EH (cell line): Measurements from ENCODE around the gene SP9.

Experiments
- DNase-seq: peaks from one replicate; pipeline ENCODE4 v3.0.0-alpha.2; 2015; ENCODE audit warnings: low read depth

Gene SP9

GRCh38 chr2:174334781-174335251 lies at the start of gene SP9:
Gene SP9 (plus strand): TSS chr2:174334954. CDS start chr2:174335093, 139 bp downstream.
- peak; percentile 42 for DNase-seq

DNA sequence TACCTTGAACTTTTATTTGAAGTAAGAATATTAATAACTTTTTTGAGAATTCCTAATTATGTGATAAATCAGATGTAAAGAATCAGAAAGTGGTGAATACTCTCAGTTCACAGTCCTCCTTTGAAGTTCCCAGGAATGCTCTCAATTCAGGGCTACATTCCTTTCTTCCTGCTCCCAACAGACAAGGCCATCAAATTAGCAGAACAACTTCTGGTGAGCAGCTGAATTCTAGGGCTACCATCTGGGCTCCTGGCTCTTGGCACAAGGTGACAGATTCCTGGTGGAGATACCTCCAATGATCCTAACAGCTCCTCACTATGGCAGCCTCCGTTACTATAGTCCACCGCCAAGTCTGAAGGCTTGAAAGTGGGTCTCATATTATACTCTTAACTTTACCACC lies 48.6 kb upstream of the SP9 start:
- DNase-seq = no peak

DNA sequence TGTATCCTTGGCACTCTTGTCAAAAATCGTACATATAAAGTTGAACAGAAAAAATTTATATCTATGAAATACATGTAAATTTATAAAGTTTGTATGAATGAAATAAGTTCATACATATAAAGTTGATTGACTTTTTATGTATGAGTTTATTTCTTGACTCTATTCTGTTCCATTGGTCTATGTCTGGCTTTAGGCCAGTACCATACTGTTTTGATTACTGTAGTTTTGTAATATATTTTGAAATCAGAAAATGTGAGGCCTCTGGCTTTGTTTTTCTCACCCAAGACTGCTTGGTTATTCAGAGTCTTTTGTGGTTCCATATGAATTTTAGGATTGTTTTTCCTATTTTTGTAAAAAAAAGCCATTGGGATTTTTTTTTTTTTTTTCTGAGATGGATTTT lies 41.8 kb upstream of the SP9 start:
- no peak for DNase-seq

GRCh38 chr2:174300114-174300513 lies 34.6 kb upstream of the SP9 start:
- peak; percentile 33 for DNase-seq

GRCh38 chr2:174312581-174313234 lies 22.0 kb upstream of the SP9 start:
- DNase-seq = no peak

DNA sequence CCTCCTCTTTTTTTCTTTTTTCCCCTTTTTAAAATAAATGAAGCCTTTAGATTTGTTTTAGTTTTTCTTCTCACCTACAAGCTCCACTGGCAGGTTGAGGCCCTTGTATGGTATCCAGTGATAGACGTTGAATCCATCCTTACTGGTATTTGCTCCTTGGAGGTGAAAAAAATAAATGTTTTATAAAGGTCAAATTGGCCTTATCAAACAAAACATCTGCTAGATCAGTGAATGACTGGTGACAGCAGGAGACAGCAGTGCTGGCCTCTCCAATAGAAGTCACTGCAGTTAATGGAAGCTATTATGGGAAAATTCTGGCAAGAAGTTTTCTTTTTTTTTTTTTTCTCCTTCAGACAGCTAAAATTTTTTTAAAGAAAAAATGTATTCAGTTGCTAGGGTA lies 12.6 kb upstream of the SP9 start:
- DNase-seq = no peak

DNA sequence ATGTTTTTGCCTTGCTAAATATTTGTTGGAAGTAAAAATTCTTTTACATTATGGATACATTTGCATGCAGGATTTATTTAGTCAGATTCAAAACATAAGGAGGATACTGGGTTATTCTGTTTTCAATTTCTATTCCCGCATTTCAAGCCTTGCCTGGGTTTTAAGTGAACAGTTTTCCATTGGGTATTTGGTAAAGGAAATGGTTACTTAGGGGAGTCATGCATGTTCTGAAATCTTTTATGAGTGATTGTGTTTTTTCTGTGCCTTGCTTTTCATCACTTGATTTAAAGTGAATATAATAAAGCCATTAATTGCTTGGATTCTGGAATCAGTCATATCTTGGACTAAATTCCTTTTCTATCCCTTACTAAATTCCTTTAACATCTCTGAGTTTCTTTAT lies 12.0 kb upstream of the SP9 start:
- DNase-seq = no peak

DNA sequence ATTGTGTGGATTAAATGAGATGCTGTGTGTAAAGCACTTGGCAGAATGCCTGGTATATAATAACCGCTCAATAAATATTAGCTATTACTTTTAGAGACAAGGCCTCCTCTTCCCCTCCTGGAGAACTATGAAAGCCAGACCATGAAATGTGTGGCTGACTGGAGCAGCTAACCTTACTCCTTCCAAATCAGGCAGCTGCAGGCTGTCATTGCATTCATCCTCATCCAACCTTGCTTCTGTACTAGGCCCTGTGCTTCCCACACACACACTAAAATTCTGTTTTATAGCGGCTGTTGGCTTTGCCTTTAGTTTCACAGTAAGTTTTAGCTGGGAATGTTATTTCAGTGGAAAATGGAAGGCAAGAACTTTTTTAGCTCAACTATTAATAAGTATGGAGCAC lies 10.2 kb upstream of the SP9 start:
- DNase-seq = no peak

DNA sequence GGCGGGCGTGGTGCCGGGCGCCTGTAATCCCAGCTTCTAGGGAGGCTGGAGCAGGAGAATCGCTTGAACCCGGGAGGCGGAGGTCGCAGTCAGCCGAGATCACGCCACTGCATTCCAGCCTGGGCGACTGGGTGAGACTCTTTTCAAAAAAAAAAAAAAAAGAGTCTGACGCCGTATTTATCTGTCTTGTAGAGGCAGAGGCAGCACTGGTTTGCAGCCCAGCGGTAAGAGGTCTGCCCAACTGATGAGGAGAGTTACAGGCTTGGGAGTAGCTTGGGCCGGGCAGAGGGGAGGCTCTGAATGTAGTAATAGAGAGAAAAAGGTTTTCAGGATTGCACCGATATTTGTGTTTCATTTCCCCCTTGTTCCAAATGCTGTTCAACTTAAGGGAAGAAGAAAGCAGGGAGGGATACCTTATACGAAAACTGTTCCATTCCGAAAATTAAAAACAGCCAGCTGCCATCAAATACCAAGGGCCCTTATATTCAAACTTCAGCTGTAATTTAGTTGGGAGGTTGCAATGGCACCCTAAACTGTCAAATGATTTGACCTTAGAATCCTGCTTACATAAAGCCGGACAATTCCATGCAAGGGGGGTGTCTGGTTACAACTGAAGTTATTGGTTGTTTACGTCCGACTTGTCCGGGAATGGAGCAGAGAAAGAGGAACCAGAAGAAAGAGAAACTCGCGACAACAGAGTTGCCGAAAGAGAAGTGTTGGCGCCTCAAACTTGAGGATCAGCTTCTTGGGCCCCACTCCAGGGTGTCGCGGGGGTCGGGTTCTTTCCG lies 9.2 kb upstream of the SP9 start:
- peak; percentile 38 for DNase-seq

- peak; percentile 17 for DNase-seq
Measured at GRCh38 chr2:174326161-174327020, 8.4 kb upstream of the SP9 start.

DNA sequence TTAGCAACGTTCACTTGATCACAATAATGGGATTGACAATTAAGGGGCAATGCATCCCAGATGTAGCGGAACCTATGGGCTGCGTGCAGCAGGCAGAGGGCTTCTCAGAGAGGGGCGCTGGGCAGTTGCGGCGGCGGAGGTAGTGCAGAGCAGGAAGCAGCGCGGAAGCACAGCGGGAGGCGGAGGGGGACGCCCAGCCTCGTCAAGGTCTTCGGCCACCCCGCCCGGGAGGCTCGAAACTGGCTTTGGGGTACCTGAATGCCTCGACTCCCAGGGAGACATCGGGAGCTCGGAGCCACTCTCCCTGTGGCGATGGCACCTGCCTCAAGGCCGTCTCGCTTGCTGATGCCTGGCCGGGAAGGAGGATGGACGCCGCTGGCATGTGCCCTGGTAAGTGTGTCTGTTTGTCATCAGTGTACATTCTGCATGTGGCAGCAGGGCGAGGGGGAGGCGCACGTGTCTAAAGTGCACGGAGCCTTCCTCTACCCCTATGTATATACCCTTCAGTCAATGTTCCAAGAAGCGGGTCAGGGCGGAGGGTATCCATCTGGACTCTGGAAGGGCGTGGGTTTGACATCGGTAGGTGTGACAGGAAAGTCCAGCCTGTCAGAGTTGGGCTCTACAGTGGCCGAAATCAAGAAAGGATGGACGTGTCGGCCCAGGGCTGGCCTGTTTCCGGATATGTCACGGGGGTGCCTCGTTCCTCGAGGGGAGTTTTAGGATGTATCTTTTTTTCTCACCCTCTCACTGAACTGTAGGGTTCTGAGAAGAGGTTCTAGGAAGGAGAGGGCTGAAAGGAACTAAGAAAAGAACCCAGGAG lies 7.5 kb upstream of the SP9 start:
- no peak for DNase-seq

DNA sequence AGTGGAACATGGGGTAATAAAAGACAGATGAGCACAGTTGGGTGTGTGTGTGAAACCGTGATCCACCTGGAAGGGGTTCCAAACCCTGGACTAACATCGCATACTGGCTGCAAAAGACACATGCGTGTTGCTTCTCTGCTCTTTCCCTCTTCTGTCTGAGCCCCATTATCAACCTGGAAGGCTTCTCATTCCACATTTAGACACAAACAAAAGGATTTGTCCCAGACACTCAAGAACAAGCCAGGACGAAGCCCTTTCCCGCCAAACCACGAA lies 7.0 kb upstream of the SP9 start:
- DNase-seq = no peak

DNA sequence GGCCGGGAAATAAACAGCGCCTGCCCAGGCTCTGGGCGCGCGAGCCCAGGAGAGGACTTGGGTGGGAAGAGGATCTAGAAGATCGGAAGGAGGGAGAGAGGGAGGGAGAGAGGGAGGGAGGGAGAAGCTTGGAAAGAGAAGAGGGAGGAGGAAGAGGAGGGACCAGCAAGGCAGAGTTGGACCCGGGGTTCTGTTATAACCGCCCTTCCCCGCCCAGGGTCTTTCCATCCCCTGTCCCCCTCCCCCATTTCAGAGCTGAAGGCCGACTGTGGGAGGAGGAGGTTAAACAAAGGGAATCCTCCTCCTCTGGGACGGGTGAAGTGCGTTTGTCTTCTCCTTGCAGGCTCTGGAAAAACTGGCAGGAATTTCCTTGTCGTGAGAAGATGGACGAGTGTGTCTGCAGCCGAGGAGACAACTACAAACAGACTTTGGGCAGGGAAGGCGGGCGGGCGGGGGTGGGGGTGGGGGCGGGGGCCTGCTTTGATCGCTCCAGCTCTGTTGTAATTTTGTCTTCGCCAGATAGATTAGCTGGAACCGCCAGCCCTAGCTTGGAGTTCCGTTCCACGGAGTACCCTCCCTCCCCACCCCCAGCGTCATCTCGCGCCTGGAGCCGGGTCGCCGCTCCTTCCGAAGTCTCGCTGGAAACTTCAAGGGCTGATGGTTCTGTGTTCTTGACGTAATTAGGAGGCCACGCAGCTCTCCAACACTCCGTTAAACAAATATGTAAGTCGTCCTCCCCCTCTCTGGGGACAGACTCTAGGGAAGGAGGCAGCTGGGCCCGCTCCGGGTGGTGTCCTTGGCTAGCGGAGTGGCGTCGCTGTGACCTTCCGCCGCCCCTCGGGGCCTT lies 6.4 kb upstream of the SP9 start:
- peak; percentile 32 for DNase-seq

DNA sequence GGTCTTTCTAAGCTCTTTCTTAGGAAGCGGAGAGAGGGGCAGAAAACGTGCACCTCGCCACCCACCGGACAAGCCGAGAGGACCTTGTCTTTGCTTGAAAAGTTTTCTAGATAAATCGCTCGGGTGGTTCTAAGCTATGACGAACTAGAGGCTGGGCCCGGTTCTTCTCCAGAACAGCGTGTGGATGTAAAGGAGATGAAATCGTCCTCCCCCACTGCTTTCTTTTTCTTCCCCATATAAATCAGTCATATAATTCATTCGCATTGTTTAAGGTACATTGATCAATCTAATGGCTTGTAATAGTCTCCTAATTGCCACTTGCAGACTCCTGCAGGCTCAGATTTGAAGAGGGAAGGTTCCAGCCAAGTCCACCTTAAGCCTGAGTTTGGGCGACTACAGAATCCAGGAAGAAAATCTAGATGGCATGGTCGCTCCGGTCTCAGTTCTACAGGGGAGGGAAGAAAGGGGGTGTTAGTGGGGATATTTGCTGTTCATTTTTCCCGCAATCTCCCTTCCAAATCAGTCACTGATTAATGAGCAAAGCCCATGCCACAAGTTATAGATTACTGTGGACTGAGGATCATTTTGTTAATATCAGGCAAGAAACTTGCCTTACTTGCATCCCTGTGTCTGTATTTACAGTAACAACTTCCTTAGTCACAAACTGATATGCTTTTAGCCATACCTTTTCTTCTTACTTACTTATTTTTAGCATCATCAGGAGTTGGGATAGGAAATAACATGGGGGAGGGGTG lies 5.6 kb upstream of the SP9 start:
- DNase-seq = no peak

DNA sequence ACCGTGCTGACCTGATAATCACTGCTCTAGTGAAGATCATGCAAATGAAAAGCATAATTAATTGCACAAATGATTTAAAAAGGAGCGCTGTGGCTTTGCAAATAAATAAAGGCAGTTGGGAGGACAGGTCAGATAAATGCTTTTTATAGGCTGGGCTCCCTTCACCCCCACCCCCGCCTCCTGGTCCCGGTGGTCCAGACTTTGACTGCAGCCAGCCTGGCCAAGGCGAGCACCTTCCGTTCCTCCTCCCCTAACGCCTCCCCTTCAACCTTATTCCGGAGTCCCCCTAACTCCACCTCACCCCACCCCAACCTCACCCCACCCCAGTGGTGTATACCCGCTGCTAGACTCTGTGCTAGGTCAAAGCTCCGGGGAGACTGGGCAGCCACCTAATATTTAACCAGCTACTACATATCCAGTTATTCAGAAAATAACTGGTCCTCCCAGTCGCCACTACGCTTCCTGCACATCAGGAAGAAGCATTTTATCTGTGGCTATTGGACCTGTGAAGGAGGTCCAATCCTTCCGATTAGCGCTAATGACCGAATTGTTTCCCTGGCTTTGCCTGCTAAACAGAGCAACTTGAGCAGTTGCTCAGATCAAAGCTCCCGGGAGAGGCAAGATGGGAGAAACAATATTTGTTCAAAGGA lies 3.7 kb upstream of the SP9 start:
- no peak for DNase-seq

GRCh38 chr2:174331595-174332216 lies 3.0 kb upstream of the SP9 start:
- no peak for DNase-seq

DNA sequence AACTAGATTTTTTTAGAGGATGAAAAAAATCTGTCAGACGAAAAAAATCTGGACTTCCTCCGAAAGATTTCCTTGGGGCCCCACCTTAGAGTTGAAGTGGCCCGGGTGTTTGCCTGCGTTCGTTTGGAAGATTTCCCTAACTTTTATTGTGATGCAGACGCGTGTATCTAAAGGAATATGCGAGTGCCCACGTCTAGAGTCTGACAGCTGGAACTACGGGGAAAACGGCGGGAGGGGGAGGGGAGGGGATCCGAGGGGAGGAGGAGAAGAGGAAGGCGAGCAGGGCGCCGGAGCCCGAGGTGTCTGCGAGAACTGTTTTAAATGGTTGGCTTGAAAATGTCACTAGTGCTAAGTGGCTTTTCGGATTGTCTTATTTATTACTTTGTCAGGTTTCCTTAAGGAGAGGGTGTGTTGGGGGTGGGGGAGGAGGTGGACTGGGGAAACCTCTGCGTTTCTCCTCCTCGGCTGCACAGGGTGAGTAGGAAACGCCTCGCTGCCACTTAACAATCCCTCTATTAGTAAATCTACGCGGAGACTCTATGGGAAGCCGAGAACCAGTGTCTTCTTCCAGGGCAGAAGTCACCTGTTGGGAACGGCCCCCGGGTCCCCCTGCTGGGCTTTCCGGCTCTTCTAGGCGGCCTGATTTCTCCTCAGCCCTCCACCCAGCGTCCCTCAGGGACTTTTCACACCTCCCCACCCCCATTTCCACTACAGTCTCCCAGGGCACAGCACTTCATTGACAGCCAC lies 2.4 kb upstream of the SP9 start:
- no peak for DNase-seq

- no peak for DNase-seq
Measured at GRCh38 chr2:174333017-174333371, 1.8 kb upstream of the SP9 start.
